Measurements from ENCODE around the gene SEPTIN3.

SEPTIN3 gene, protein sequence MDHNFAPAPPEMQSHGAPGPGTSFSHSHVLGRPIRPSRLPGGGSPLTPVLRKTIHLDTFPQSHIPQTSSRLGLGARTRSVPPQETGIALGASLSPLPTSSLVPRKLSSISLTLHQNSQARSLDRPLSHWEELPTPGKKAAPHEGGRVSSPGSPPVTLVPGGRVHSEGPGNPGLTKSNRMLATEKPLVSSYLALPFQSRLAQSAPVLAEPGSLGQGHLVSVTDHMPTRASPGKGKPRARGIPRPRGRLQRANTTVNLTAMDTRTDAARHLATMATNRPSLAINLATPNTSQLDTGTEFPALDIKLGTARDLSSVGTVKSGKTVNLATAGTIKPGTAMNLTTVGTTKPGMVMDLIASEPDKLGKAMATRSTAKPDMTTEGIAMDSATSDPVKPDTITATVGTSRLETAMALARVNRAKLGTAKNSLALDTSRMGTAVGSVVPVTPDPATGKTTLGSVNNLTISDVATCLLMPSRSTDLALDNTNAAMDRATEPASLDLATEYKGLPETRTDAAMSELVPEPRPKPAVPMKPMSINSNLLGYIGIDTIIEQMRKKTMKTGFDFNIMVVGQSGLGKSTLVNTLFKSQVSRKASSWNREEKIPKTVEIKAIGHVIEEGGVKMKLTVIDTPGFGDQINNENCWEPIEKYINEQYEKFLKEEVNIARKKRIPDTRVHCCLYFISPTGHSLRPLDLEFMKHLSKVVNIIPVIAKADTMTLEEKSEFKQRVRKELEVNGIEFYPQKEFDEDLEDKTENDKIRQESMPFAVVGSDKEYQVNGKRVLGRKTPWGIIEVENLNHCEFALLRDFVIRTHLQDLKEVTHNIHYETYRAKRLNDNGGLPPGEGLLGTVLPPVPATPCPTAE

GRCh38 chr22:41969110-41969646 is at the start of gene SEPTIN3:
SEPTIN3 (plus strand) TSS chr22:41969443; CDS start chr22:41971493, 2,050 bp downstream.
- DNase-seq = no peak

- DNase-seq = no peak
These were observed 48.8 kb upstream of the SEPTIN3 start for GRCh38 chr22:41920271-41920976.

- no peak for DNase-seq
These were observed 46.9 kb upstream of the SEPTIN3 start for GRCh38 chr22:41922328-41922727.

GRCh38 chr22:41922940-41923594 is 46.2 kb upstream of the SEPTIN3 start:
- no peak for DNase-seq

GRCh38 chr22:41923595-41924276 is 45.5 kb upstream of the SEPTIN3 start:
- DNase-seq = no peak

DNA sequence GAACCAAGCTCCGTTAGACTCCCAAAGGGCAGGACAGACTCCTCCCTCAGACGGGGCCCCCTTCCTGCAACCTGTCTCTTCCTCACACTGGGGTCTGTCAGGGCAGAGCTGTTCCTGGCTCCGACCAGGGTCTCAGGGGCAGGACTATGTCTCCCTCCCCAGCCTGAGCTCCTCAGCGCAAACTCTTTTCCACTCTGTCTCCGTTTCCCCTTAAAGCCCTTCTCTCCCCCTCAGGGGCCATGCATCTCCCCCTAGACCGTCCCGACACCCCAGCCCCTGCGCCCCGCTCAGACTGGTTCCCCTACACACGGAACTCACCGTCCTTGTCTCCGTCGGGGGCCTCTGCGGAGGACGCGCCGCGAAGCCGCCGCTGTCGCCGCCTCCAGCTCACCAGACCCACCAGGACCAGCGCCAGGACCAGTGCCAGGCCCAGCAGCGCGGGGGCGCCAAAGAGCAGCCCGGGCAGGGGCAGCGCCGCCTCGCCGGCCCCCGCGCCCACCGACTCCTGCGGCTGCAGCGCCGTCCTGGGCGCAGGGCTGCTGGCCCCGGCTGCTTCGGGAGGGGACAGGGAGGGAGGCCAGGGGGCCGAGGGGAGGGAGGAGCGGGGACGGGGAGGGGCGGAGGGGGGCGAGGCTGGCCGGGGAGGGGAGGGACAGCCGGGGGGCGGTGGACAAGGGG is 43.3 kb upstream of the SEPTIN3 start:
- DNase-seq = no peak

DNA sequence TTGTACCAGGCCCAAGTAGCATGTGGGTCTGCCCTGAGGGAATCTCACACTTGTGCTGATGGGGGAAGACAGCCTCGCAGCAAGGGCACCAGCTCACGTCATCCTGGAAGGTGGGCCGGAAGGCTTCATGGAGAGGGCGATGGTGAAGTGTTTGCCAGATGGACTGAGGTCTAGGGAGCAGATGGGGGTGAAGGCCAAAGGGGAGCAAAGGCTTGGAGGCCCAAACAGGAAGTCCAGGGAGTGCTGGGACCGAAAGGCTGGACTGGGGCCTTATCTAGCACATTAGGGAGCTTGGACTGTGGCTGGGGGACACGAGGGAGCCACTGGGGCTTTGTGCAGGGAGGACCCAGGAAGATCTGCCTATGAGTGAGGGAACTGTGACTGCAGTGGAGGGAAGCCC is 41.4 kb upstream of the SEPTIN3 start:
- no peak for DNase-seq

- no peak for DNase-seq
These were observed 40.4 kb upstream of the SEPTIN3 start for GRCh38 chr22:41928593-41929417.

GRCh38 chr22:41929418-41929810 is 39.8 kb upstream of the SEPTIN3 start:
- DNase-seq = no peak

DNA sequence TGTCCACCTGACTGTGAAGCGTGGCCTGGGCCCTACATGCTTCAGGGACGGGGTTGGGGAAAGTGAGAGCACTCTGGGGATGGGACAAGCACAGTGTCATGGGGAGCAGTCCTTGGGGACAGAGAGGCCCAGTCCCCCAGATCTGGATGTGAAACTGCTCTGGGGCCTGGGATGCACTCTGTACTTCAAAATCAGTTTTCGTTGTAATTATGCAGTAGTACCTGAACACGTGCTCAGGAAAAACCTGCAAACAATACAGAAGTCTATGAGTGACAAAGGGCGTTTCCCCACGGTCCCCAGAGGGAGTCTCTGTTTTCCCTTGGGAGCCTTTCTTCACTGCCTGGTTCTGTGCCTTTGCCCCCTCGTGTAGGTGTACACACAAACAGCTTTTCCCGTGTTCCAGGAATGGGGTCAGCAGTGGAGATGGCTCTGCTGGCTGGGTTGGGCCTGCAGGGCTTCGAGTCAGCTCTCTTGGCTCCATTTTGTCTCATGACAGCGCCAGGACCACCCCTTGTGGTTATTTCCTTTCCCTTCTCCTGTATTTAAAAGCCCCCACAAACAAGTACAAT is 37.5 kb upstream of the SEPTIN3 start:
- no peak for DNase-seq

DNA sequence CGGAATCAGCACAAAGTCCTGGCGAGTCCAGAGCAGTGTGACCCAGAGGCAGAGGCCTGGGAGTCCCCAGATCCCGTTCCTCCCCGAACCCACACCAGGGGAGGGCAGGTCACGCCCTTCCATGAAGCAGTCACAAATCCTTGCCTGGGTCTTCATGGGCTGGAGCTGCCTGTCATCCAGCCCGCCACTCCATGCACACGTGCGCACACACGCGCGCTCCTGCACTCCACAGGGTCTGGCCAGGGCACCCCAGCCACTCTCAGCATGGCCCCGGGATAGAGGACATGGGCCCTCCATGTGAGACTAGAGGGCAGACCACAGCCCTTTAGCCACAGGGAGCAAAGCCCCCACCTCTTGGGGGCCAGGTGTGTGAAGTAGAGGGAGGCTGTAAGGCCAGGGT is 36.9 kb upstream of the SEPTIN3 start:
- DNase-seq = no peak

- DNase-seq = no peak
These were observed 35.6 kb upstream of the SEPTIN3 start for GRCh38 chr22:41933411-41934177.

GRCh38 chr22:41934284-41935014 is 34.8 kb upstream of the SEPTIN3 start:
- DNase-seq = no peak

DNA sequence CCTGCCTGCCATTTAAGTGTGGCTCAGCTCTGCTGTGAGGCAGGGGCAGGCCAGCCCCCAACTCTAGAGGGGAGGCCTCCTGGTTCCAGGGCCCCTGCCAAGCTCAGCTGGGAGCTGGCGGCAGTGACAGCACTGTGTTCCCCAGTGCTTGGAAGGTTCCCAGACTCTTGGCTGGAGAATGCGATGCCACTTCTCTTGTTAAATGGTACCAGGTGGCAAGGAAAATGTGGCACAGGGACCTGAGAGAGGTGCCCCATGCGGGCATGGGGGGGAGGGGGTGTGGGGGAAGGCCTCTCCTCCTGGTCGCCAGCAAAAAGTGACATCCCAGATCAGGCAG is 34.3 kb upstream of the SEPTIN3 start:
- DNase-seq = no peak

DNA sequence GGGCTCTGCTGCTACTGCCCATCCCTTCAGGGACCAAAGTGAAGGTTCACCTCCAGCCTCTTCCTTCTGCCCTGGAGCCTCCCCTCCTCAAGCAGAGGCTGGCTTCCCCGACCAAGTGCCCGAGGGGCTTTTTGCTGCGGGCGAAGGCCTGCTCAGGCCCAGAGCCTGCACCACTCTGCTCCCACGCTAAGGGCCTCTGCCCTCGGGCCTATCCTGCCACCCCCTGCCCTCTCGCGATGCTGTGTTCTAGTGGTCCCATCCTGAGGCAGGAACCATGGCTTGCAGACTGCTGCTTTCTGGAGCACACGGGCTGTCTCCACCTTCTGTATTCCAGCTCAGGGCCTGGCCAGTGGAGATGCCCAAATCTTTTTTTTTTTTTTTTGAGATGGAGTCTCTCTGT is 33.7 kb upstream of the SEPTIN3 start:
- DNase-seq = no peak

DNA sequence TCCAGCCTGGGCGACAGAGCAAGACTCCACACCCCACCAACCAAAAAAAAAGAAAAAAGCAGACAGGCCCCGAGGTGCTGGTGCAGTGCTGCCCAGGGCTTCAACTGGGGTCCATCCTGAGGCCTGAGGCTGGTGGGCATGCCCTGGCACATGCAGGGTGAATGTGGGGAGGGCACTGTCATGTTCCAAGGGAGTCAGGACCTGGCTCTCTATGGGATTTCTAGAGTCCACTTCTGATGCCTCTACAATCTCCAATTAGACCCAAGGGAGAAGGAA is 32.4 kb upstream of the SEPTIN3 start:
- no peak for DNase-seq

GRCh38 chr22:41939981-41940831 is 29.0 kb upstream of the SEPTIN3 start:
- peak in 1 of 2 experiments; percentile 22 for DNase-seq
